ENCODE measurements around the gene ITGAL.

DNA sequence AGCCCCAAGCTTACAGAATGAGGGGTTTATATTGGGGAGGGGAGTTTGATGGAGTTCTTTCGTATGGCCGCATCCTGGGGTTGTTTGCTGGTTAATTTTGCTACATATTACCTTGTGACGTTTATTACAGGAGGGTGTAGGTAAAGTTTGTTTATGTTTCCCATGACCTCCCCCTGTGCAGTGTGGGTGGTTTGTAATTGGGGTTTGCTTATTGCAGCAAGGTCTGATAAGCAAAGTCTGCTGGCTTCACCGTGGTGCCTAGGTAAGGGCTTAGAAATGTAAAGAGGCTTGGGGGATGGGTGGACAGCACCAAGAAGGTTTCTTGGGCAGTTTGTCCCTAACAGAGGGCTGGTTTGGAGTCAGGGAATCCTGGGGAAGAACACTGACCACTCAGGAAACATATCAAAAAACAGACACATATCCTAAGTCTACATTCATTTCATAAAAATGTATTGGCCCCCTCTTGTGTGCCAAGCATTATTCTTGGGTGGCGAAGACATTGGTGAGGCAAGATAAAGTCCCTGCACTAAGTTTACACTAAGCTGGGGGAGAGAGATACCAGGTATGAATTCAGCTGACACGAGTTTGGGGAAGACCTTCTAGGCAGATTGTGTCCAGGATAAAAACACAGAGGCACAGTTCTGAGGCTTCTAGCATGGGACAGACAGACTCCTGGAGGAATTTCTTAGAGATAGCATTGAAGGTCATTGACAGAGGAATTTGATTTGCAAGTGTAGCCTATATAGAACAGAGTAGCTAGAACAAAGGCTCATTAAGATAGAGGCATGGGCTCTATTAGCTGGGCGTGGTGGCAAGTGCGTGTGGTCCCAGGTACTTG is 76.1 kb downstream of the ITGAL start:
- TF ChIP-seq, protein P1, sequence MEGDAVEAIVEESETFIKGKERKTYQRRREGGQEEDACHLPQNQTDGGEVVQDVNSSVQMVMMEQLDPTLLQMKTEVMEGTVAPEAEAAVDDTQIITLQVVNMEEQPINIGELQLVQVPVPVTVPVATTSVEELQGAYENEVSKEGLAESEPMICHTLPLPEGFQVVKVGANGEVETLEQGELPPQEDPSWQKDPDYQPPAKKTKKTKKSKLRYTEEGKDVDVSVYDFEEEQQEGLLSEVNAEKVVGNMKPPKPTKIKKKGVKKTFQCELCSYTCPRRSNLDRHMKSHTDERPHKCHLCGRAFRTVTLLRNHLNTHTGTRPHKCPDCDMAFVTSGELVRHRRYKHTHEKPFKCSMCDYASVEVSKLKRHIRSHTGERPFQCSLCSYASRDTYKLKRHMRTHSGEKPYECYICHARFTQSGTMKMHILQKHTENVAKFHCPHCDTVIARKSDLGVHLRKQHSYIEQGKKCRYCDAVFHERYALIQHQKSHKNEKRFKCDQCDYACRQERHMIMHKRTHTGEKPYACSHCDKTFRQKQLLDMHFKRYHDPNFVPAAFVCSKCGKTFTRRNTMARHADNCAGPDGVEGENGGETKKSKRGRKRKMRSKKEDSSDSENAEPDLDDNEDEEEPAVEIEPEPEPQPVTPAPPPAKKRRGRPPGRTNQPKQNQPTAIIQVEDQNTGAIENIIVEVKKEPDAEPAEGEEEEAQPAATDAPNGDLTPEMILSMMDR (IDR thresholded peaks at IDR 0.05): no peak
- no peak for TF ChIP-seq EZH2 (IDR thresholded peaks at IDR 0.05; ENCODE audit: borderline replicate concordance, insufficient read depth, low read depth, low read length, poor library complexity, severe bottlenecking)

Data from B cell (primary cell).